Measurements from ENCODE around the gene IL4R. TPM values are rescaled to one million over a fixed set of nuclear protein-coding genes. Genes with fewer than 3 reads are reported as not detected.
"Not testable (repeated sequence)": the region's sequence is repeated elsewhere in the genome, so short reads cannot be mapped to it uniquely, and the experiment has no call there.

The IL4R gene
- total RNA-seq, 1 experiment from 2014 or later = 32.6 TPM

DNA sequence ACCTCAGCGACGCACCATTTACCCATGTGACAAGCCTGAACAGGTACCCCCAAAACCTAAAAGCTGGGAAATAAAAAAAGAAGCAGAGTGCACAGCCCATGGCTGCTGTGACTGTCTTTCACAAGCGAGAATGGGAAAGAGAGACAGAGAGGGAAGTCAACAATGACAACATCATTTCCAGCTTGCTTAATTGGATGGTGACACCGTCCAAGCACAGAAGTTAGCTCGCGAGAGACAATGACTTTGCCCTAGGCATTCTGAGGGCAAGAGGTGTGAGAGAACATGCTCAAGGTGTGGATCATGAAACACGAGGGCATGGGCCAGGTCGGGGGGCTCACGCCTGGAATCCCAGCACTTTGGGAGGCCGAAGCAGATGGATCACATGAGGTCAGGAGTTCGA, 25.9 kb upstream of the IL4R start:
- no peak for DNase-seq
- no peaks in the 10 kb centered on the region for H3K36me3 ChIP-seq (ENCODE audit: control insufficient read depth, insufficient read depth, low read length)
- H3K27me3 Mint-ChIP-seq (ENCODE audit: insufficient read depth, unreplicated experiment) = no peaks in the 10 kb centered on the region
- no TSS peak for BruUV-seq (replicated peaks)
- CTCF ChIA-PET = no interaction called here
- TF ChIP-seq, protein P1, sequence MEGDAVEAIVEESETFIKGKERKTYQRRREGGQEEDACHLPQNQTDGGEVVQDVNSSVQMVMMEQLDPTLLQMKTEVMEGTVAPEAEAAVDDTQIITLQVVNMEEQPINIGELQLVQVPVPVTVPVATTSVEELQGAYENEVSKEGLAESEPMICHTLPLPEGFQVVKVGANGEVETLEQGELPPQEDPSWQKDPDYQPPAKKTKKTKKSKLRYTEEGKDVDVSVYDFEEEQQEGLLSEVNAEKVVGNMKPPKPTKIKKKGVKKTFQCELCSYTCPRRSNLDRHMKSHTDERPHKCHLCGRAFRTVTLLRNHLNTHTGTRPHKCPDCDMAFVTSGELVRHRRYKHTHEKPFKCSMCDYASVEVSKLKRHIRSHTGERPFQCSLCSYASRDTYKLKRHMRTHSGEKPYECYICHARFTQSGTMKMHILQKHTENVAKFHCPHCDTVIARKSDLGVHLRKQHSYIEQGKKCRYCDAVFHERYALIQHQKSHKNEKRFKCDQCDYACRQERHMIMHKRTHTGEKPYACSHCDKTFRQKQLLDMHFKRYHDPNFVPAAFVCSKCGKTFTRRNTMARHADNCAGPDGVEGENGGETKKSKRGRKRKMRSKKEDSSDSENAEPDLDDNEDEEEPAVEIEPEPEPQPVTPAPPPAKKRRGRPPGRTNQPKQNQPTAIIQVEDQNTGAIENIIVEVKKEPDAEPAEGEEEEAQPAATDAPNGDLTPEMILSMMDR (IDR thresholded peaks at IDR 0.05; ENCODE audit: insufficient read depth in 1 of 2, low read depth in 1 of 2, low read length in 1 of 2, severe bottlenecking in 1 of 2, unreplicated experiment in 1 of 2) = no peak
- H3K4me3 ChIP-seq (ENCODE audit: low read depth, low read length) = no peak overlapping the region
- peaks cover 6% of the 10 kb centered on the region for H3K4me1 Mint-ChIP-seq (ENCODE audit: low read depth, unreplicated experiment)
- no peaks in the 10 kb centered on the region for H3K27me3 ChIP-seq (replicated peaks; ENCODE audit: control insufficient read depth, insufficient read depth, low read length)
- no peaks in the 10 kb centered on the region for H3K4me1 ChIP-seq
- POLR2A ChIA-PET = no interaction called here
- H3K9me3 Mint-ChIP-seq (ENCODE audit: unreplicated experiment) = no peaks in the 10 kb centered on the region
- intact Hi-C loops (cut with micrococcal nuclease; ENCODE audit: unreplicated experiment) = no loop called here
- H3K36me3 Mint-ChIP-seq (ENCODE audit: insufficient read depth, unreplicated experiment) = no peaks in the 10 kb centered on the region
- H3K27ac Mint-ChIP-seq (ENCODE audit: unreplicated experiment) = no peak overlapping the region
- H3K9me3 ChIP-seq = no peaks in the 10 kb centered on the region
- no peak overlapping the region for H3K4me3 Mint-ChIP-seq (ENCODE audit: unreplicated experiment)

DNA sequence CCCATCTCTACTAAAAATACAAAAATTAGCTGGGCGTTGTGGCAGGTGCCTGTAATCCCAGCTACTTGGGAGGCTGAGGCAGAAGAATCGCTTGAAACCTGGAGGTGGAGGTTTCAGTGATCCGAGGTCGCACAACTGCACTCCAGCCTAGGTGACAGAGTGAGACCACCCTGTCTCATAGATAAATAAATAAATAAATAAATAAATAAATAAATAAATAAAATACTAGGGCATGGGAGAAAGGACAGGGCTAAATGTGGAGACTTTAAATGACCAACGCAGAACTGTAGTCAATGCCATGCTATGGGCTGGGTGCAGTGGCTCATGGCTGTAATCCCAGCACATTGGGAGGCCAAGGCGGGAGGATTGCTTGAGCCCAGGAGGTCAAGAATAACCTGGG, 25.5 kb upstream of the IL4R start:
- intact Hi-C loops (cut with micrococcal nuclease; ENCODE audit: unreplicated experiment); H3K27me3 Mint-ChIP-seq (ENCODE audit: insufficient read depth, unreplicated experiment); H3K4me3 Mint-ChIP-seq (ENCODE audit: unreplicated experiment); H3K27ac Mint-ChIP-seq (ENCODE audit: unreplicated experiment); H3K36me3 ChIP-seq (ENCODE audit: control insufficient read depth, insufficient read depth, low read length); H3K4me3 ChIP-seq (ENCODE audit: low read depth, low read length); BruUV-seq (replicated peaks); CTCF ChIA-PET; H3K27me3 ChIP-seq (replicated peaks; ENCODE audit: control insufficient read depth, insufficient read depth, low read length); POLR2A ChIA-PET; H3K9me3 Mint-ChIP-seq (ENCODE audit: unreplicated experiment); H3K9me3 ChIP-seq; H3K4me1 ChIP-seq; H3K4me1 Mint-ChIP-seq (ENCODE audit: low read depth, unreplicated experiment); DNase-seq; H3K36me3 Mint-ChIP-seq (ENCODE audit: insufficient read depth, unreplicated experiment): not testable (repeated sequence)

DNA sequence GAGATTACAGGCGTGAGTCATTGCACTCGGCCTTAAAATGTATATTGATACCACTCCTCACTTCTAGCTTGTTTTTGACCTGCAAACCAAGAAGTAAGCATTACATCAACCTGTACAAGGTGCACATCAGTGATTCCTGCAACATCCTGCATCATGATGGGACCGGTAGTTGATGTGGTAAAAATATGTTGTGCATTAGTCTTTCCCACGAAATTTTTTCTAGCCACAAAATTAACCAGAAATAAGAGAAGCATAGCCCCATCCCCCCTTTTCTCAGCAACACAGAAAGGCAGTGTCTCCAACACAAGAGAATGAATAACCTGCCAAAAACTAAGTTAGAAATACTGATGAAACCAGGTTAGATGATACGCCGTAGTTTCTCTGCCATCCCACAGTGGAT, 24.1 kb upstream of the IL4R start:
- Histone ChIP-seq H3K36me3 (ENCODE audit: control insufficient read depth, insufficient read depth, low read length) (no peaks in the 10 kb centered on the region), H3K9me3 (no peaks in the 10 kb centered on the region), H3K27me3 (replicated peaks; ENCODE audit: control insufficient read depth, insufficient read depth, low read length) (no peaks in the 10 kb centered on the region), H3K4me3 (ENCODE audit: low read depth, low read length) (no peak overlapping the region), H3K4me1 (no peaks in the 10 kb centered on the region)
- H3K27ac Mint-ChIP-seq (ENCODE audit: unreplicated experiment) = no peak overlapping the region
- ChIA-PET CTCF (no interaction called here), POLR2A (no interaction called here)
- no peaks in the 10 kb centered on the region for H3K27me3 Mint-ChIP-seq (ENCODE audit: insufficient read depth, unreplicated experiment)
- H3K4me1 Mint-ChIP-seq (ENCODE audit: low read depth, unreplicated experiment) = peaks cover 6% of the 10 kb centered on the region
- intact Hi-C loops (cut with micrococcal nuclease; ENCODE audit: unreplicated experiment) = no loop called here
- no peaks in the 10 kb centered on the region for H3K36me3 Mint-ChIP-seq (ENCODE audit: insufficient read depth, unreplicated experiment)
- TF ChIP-seq, protein P1 (IDR thresholded peaks at IDR 0.05; ENCODE audit: insufficient read depth in 1 of 2, low read depth in 1 of 2, low read length in 1 of 2, severe bottlenecking in 1 of 2, unreplicated experiment in 1 of 2) = no peak
- BruUV-seq (replicated peaks) = no TSS peak
- no peaks in the 10 kb centered on the region for H3K9me3 Mint-ChIP-seq (ENCODE audit: unreplicated experiment)
- H3K4me3 Mint-ChIP-seq (ENCODE audit: unreplicated experiment) = no peak overlapping the region
- DNase-seq = no peak

DNA sequence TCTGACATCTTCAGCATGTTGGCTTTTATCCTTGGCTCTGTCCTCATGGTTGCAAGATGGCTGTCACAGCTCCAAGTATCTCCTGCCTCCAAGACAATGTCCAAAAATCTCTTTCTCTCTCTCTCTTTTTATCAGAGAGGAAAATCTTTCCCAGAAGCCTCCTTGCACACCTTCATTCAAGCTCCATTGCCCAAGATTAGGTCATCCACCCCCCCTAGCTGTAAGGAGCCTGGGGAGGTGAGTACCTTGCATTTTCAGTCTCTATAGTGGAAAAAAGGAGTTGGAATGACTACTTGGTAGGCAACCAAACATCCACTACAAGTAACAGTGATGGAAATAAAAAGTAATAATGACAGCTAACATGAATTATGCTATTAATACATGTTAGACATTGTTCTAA, 23.2 kb upstream of the IL4R start:
- Histone ChIP-seq H3K27me3 (replicated peaks; ENCODE audit: control insufficient read depth, insufficient read depth, low read length) (no peaks in the 10 kb centered on the region), H3K4me3 (ENCODE audit: low read depth, low read length) (no peak overlapping the region), H3K36me3 (ENCODE audit: control insufficient read depth, insufficient read depth, low read length) (no peaks in the 10 kb centered on the region), H3K9me3 (no peaks in the 10 kb centered on the region), H3K4me1 (no peaks in the 10 kb centered on the region)
- Mint-ChIP-seq H3K4me1 (ENCODE audit: low read depth, unreplicated experiment) (no peaks in the 10 kb centered on the region), H3K4me3 (ENCODE audit: unreplicated experiment) (no peak overlapping the region), H3K36me3 (ENCODE audit: insufficient read depth, unreplicated experiment) (no peaks in the 10 kb centered on the region), H3K9me3 (ENCODE audit: unreplicated experiment) (no peaks in the 10 kb centered on the region), H3K27ac (ENCODE audit: unreplicated experiment) (no peak overlapping the region), H3K27me3 (ENCODE audit: insufficient read depth, unreplicated experiment) (no peaks in the 10 kb centered on the region)
- intact Hi-C loops (cut with micrococcal nuclease; ENCODE audit: unreplicated experiment) = no loop called here
- ChIA-PET CTCF (no interaction called here), POLR2A (no interaction called here)
- no peak for DNase-seq
- TF ChIP-seq, protein P1 (IDR thresholded peaks at IDR 0.05; ENCODE audit: insufficient read depth in 1 of 2, low read depth in 1 of 2, low read length in 1 of 2, severe bottlenecking in 1 of 2, unreplicated experiment in 1 of 2) = no peak
- no TSS peak for BruUV-seq (replicated peaks)

Measured in Caco-2 (cell line).